Measurements from ENCODE around the gene TOE1.
"Not testable (repeated sequence)": the region's sequence is repeated elsewhere in the genome, so short reads cannot be mapped to it uniquely, and the experiment has no call there.

Gene TOE1

GRCh38 chr1:45339789-45340558 lies at the start of gene TOE1, which contains the start of gene MUTYH:
Gene TOE1, plus strand, starts transcription at chr1:45340170. Its CDS starts 83 bp downstream, at chr1:45340253.
Gene MUTYH, minus strand, starts transcription at chr1:45340440. Its CDS starts 5,935 bp downstream, at chr1:45334505.
- peak; percentile 87 for DNase-seq

GRCh38 chr1:45291002-45291401 lies 49.0 kb upstream of the TOE1 start:
- DNase-seq = not testable (repeated sequence)

GRCh38 chr1:45291716-45292115 lies 48.3 kb upstream of the TOE1 start:
- no peak for DNase-seq

GRCh38 chr1:45297666-45298356 lies 42.2 kb upstream of the TOE1 start:
- DNase-seq = no peak

GRCh38 chr1:45299296-45299695 lies 40.7 kb upstream of the TOE1 start:
- no peak for DNase-seq

- DNase-seq = peak; percentile 27
Measured at GRCh38 chr1:45299981-45300668, 39.8 kb upstream of the TOE1 start.

GRCh38 chr1:45300669-45300997 lies 39.3 kb upstream of the TOE1 start:
- no peak for DNase-seq

- no peak for DNase-seq
Measured at GRCh38 chr1:45302505-45303150, 37.3 kb upstream of the TOE1 start.

- DNase-seq = peak; percentile 95
Measured at GRCh38 chr1:45303520-45304310, 36.3 kb upstream of the TOE1 start.

- DNase-seq = no peak
Measured at GRCh38 chr1:45304311-45305081, 35.5 kb upstream of the TOE1 start.

- DNase-seq = no peak
Measured at GRCh38 chr1:45305231-45305630, 34.7 kb upstream of the TOE1 start.

- no peak for DNase-seq
Measured at GRCh38 chr1:45306319-45306718, 33.7 kb upstream of the TOE1 start.

- no peak for DNase-seq
Measured at GRCh38 chr1:45306905-45307304, 33.1 kb upstream of the TOE1 start.

- no peak for DNase-seq
Measured at GRCh38 chr1:45314266-45314665, 25.7 kb upstream of the TOE1 start.

- DNase-seq = no peak
Measured at GRCh38 chr1:45317166-45317565, 22.8 kb upstream of the TOE1 start.

GRCh38 chr1:45319761-45320160 lies 20.2 kb upstream of the TOE1 start:
- no peak for DNase-seq

- no peak for DNase-seq
Measured at GRCh38 chr1:45321444-45321843, 18.5 kb upstream of the TOE1 start.

- DNase-seq = no peak
Measured at GRCh38 chr1:45322486-45323040, 17.4 kb upstream of the TOE1 start.

GRCh38 chr1:45325851-45326506 lies 14.0 kb upstream of the TOE1 start:
- no peak for DNase-seq

Data from KG1 (cell line).